Fibroblast of lung (primary cell): Measurements from ENCODE around the gene HNF1B. TPM values are rescaled to one million over a fixed set of nuclear protein-coding genes. Genes with fewer than 3 reads are reported as not detected.

Experiments
- DNase-seq, 2 donors: peaks; one replicate each; pipeline versions ENCODE4 v3.0.0 to v3.0.0-alpha.2; 2010; ENCODE audit warnings: low read depth in 2 of 2
- H2AFZ ChIP-seq: 2 replicates; pipeline ENCODE4 v1.5.1; 2012; ENCODE audit warnings: low read length, control low read depth, inconsistent platforms
- H3K27ac ChIP-seq: 2 replicates; pipeline ENCODE4 v1.5.1; 2011; ENCODE audit warnings: low read length, control low read depth; ENCODE audit not compliant: insufficient read depth
- H3K27me3 ChIP-seq: 2 replicates; pipeline ENCODE4 v1.5.1; 2011; ENCODE audit warnings: mild to moderate bottlenecking, low read length; ENCODE audit not compliant: control insufficient read depth, insufficient read depth
- H3K36me3 ChIP-seq: 2 replicates; pipeline ENCODE4 v1.5.1; 2011; ENCODE audit warnings: low read length; ENCODE audit not compliant: control insufficient read depth, insufficient read depth
- H3K4me1 ChIP-seq: 2 replicates; pipeline ENCODE4 v1.5.1; 2011; ENCODE audit warnings: low read length; ENCODE audit not compliant: control insufficient read depth, insufficient read depth; ENCODE audit errors: extremely low read depth
- H3K4me2 ChIP-seq: 2 replicates; pipeline ENCODE4 v1.5.1; 2011; ENCODE audit warnings: low read length, control low read depth; ENCODE audit not compliant: insufficient read depth; ENCODE audit errors: extremely low read depth
- H3K4me3 ChIP-seq, 4 experiments: fragments of 200-600 bp in 1 of 4; sonication (generic) in 1 of 4; replicated peaks in 1 of 4; 2 replicates each; pipeline ENCODE4 v1.5.1; 2011 to 2016; ENCODE audit warnings: low read length in 4 of 4, low read depth in 3 of 4, mild to moderate bottlenecking in 3 of 4, control low read depth in 2 of 4, inconsistent platforms in 1 of 4, mixed read lengths in 1 of 4; ENCODE audit not compliant: insufficient read depth in 1 of 4; ENCODE audit errors: control extremely low read depth in 1 of 4
- H3K79me2 ChIP-seq: 2 replicates; pipeline ENCODE4 v1.5.1; 2012; ENCODE audit warnings: mild to moderate bottlenecking, low read length, inconsistent platforms; ENCODE audit not compliant: control insufficient read depth, insufficient read depth
- H3K9ac ChIP-seq: 2 replicates; pipeline ENCODE4 v1.5.1; 2011; ENCODE audit warnings: mild to moderate bottlenecking, low read length, control low read depth; ENCODE audit not compliant: insufficient read depth
- H3K9me3 ChIP-seq: 2 replicates; pipeline ENCODE4 v1.5.1; 2012; ENCODE audit warnings: low read depth, low read length; ENCODE audit not compliant: control insufficient read depth, insufficient read depth
- H4K20me1 ChIP-seq: 2 replicates; pipeline ENCODE4 v1.5.1; 2011; ENCODE audit warnings: low read length; ENCODE audit not compliant: control insufficient read depth, insufficient read depth; ENCODE audit errors: extremely low read depth
- CTCF ChIP-seq, 2 donors: IDR thresholded peaks in 1 of 2; conservative IDR thresholded peaks in 1 of 2; 1 replicate in 1 of 2; 2 replicates in 1 of 2; pipeline ENCODE4 v1.5.1; 2011 to 2012; ENCODE audit warnings: low read length in 2 of 2, control low read depth in 1 of 2, inconsistent platforms in 1 of 2, low read depth in 1 of 2, mild to moderate bottlenecking in 1 of 2
- EZH2 ChIP-seq: IDR thresholded peaks from 2 replicates; pipeline ENCODE4 v1.5.1; 2012; ENCODE audit warnings: low read length, control low read depth, mild to moderate bottlenecking; ENCODE audit errors: missing control alignments
- polyA plus RNA-seq, 2 donors: library from polyadenylated mRNA; depleted of rRNA in 1 of 2; stranded (reverse) in 1 of 2; unstranded in 1 of 2; fragments of >200 nt; gene quantifications; 2 replicates each; pipeline ENCODE4 v1.2.1, GENCODE V29; 2011 to 2012; ENCODE audit warnings: missing spikeins in 1 of 2
- total RNA-seq: library from RNA; depleted of rRNA; stranded (reverse); fragments of >200 nt; gene quantifications from 2 replicates; pipeline ENCODE4 v1.2.1, GENCODE V29; 2014

HNF1B gene
- total and polyA plus RNA-seq, 2 donors (not counting 1 experiment from before 2014, with no cell fraction given): not detected

GRCh38 chr17:37695726-37696125 lies 49.1 kb downstream of the HNF1B start:
- Histone ChIP-seq H3K4me2 (no peak overlapping the region), H3K4me3 (no peak overlapping the region)

GRCh38 chr17:37694734-37695133 lies 50.1 kb downstream of the HNF1B start:
- Histone ChIP-seq H3K36me3 (no peaks in the 10 kb centered on the region), H3K4me3 (no peak overlapping the region), H4K20me1 (no peaks in the 10 kb centered on the region), H3K79me2 (no peaks in the 10 kb centered on the region), H3K9ac (no peak overlapping the region), H2AFZ (no peak overlapping the region), H3K27me3 (peaks cover 14% of the 10 kb centered on the region), H3K9me3 (no peaks in the 10 kb centered on the region), H3K4me2 (no peak overlapping the region), H3K27ac (no peak overlapping the region), H3K4me1 (no peaks in the 10 kb centered on the region)
- TF ChIP-seq CTCF (conservative IDR thresholded peaks at IDR 0.05 in 1 of 2, IDR thresholded peaks at IDR 0.05 in 1 of 2; ENCODE audit: low read depth in 1 of 2, low read length in 2 of 2) (no peak), EZH2 (no peak)
- peak in 1 of 2 donors; percentile 56 for DNase-seq

More at GRCh38 chr17:37695726-37696125, 49.1 kb downstream of the HNF1B start:
- Histone ChIP-seq H3K9ac (no peak overlapping the region), H3K27me3 (peaks cover 9% of the 10 kb centered on the region), H3K9me3 (no peaks in the 10 kb centered on the region), H2AFZ (no peak overlapping the region), H3K27ac (no peak overlapping the region), H3K36me3 (no peaks in the 10 kb centered on the region), H3K4me1 (no peaks in the 10 kb centered on the region), H3K79me2 (no peaks in the 10 kb centered on the region), H4K20me1 (no peaks in the 10 kb centered on the region)
- TF ChIP-seq CTCF (conservative IDR thresholded peaks at IDR 0.05 in 1 of 2, IDR thresholded peaks at IDR 0.05 in 1 of 2; ENCODE audit: low read depth in 1 of 2, low read length in 2 of 2): no peak
- no peak for DNase-seq

- Histone ChIP-seq H3K9ac (no peak overlapping the region), H3K79me2 (no peaks in the 10 kb centered on the region), H3K4me1 (no peaks in the 10 kb centered on the region), H3K4me2 (no peak overlapping the region), H3K4me3 (no peak overlapping the region), H3K27me3 (peaks cover 14% of the 10 kb centered on the region), H3K9me3 (no peaks in the 10 kb centered on the region), H2AFZ (no peak overlapping the region), H3K27ac (no peak overlapping the region), H4K20me1 (no peaks in the 10 kb centered on the region), H3K36me3 (no peaks in the 10 kb centered on the region)
- DNase-seq: no peak
- no peak for TF ChIP-seq CTCF (conservative IDR thresholded peaks at IDR 0.05 in 1 of 2, IDR thresholded peaks at IDR 0.05 in 1 of 2; ENCODE audit: low read depth in 1 of 2, low read length in 2 of 2)
- TF ChIP-seq EZH2: no peak
Observed at GRCh38 chr17:37693328-37693727, 51.5 kb downstream of the HNF1B start.
